CD4-positive, alpha-beta T cell (primary cell): ENCODE measurements around the gene HYI. TPM values are rescaled to one million over a fixed set of nuclear protein-coding genes. Genes with fewer than 3 reads are reported as not detected.

Experiments used
- ATAC-seq: fragments of 200-7000 bp; cut with Tn5 transposase; one replicate; pipeline ENCODE4 v1.10.0; 2022; ENCODE audit warnings: mild to moderate bottlenecking; ENCODE audit not compliant: poor library complexity
- CTCF ChIA-PET: fragments of 350-600 bp; sonication (Branson Sonifier 250); formaldehyde crosslinking; loops from one replicate; lab custom pipeline; 2021; ENCODE audit warnings: antibody characterized with exemption, inconsistent platforms; lab: Charles Lee
- POLR2A ChIA-PET: fragments of 350-600 bp; sonication (Branson Sonifier 250); formaldehyde crosslinking; loops from one replicate; lab custom pipeline; 2021; ENCODE audit warnings: antibody characterized with exemption, inconsistent platforms; lab: Charles Lee
- DNase-seq, 14 experiments: peaks; one replicate each; pipeline ENCODE4 v3.0.0-alpha.2; 2013 to 2020; ENCODE audit warnings: mixed read lengths in 2 of 14
- H3K27ac ChIP-seq, 2 donors: one replicate each; pipeline versions ENCODE4 v1.5.1 to v1.7.0; 2013; ENCODE audit warnings: low read length in 2 of 2, low read depth in 1 of 2, mild to moderate bottlenecking in 1 of 2
- H3K27me3 ChIP-seq, 2 experiments: 1 replicate in 1 of 2; 2 replicates in 1 of 2; pipeline versions ENCODE4 v1.6.1 to v1.7.0; 2013; ENCODE audit warnings: low read length in 2 of 2, control low read depth in 1 of 2, mild to moderate bottlenecking in 1 of 2, moderate library complexity in 1 of 2; ENCODE audit not compliant: insufficient read depth in 2 of 2, control insufficient read depth in 1 of 2
- H3K36me3 ChIP-seq: one replicate; pipeline ENCODE4 v1.6.1; 2013; ENCODE audit warnings: low read length, control low read depth; ENCODE audit not compliant: insufficient read depth
- H3K4me1 ChIP-seq: one replicate; pipeline ENCODE4 v1.6.1; 2013; ENCODE audit warnings: low read length, control low read depth; ENCODE audit not compliant: insufficient read depth
- H3K4me3 ChIP-seq: one replicate; pipeline ENCODE4 v1.5.1; 2013; ENCODE audit warnings: mild to moderate bottlenecking, low read length, moderate library complexity
- H3K9me3 ChIP-seq, 2 experiments: 1 replicate in 1 of 2; 2 replicates in 1 of 2; pipeline versions ENCODE4 v1.6.1 to v1.7.0; 2013; ENCODE audit warnings: low read length in 2 of 2, mild to moderate bottlenecking in 2 of 2, control low read depth in 1 of 2, moderate library complexity in 1 of 2; ENCODE audit not compliant: control insufficient read depth in 1 of 2, insufficient read depth in 1 of 2
- H3K27ac Mint-ChIP-seq: one replicate; pipeline ENCODE4 v1.8.0; 2020; ENCODE audit warnings: mixed read lengths
- H3K27me3 Mint-ChIP-seq: one replicate; pipeline ENCODE4 v1.8.0; 2021; ENCODE audit warnings: mixed read lengths
- H3K36me3 Mint-ChIP-seq: one replicate; pipeline ENCODE4 v1.8.0; 2021; ENCODE audit warnings: low read depth, mixed read lengths
- H3K4me1 Mint-ChIP-seq: one replicate; pipeline ENCODE4 v1.8.0; 2021; ENCODE audit warnings: low read depth, mixed read lengths
- H3K4me3 Mint-ChIP-seq: one replicate; pipeline ENCODE4 v1.8.0; 2020; ENCODE audit warnings: mild to moderate bottlenecking, mixed read lengths
- H3K9me3 Mint-ChIP-seq: one replicate; pipeline ENCODE4 v1.8.0; 2020; ENCODE audit warnings: mixed read lengths
- intact Hi-C, 2 experiments: fragments of 100-400 bp; cut with DNase I in 1 of 2; cut with micrococcal nuclease in 1 of 2; formaldehyde crosslinking; loops; one replicate each; pipeline versions ENCODE4 v1.15.1 to v1.9.0; 2023 to 2025; cut with DNase I, micrococcal nuclease
- total RNA-seq, 174 experiments: library from RNA in 2 of 174; stranded (reverse) in 2 of 174; gene quantifications; one replicate each; pipeline ENCODE4 v1.2.3 and lab custom pipeline; 2021 to 2026
- TF ChIP-seq, protein P1 (sequence below): fragments of 200-600 bp; IDR thresholded peaks from one replicate; pipeline ENCODE4 v1.8.0; 2022; ENCODE audit warnings: antibody characterized with exemption, mild to moderate bottlenecking

Gene HYI
- total RNA-seq, 2 experiments from 2014 or later = 26.1 to 31.6 TPM

DNA sequence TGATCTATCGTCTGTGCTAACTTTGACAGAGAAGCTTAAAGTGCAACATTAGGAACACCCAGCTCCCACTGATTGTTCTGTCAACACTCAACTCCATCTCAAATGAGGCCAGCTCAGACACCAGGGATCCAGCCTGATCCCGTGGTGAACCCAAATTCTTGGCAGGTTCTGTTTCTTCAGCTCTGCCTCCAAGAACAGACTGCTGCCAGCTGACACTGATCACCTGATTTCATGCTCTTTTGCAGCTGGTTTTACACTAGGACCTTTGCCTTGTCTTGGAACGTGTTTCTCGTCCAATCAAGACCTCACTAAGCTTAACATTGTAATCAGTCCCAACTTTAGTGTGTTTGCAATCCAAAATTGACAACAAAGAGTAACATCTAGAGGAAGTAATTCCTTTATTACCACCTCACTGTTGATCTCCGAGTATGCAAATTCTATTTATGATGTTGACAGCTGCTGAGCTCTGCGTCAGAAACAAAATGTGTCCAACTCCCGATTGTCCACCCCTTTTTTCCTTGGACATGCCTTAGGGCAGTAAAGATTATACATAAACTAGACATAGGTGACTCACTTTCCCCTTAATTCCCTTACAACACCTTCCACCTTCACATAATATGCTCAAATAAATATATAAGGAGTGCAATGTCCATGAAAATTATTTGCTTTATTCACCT lies 1.6 kb upstream of the HYI start:
- ATAC-seq (no peak), DNase-seq (no peak)
- H3K27ac Mint-ChIP-seq = no peak overlapping the region
- TF ChIP-seq, protein P1, sequence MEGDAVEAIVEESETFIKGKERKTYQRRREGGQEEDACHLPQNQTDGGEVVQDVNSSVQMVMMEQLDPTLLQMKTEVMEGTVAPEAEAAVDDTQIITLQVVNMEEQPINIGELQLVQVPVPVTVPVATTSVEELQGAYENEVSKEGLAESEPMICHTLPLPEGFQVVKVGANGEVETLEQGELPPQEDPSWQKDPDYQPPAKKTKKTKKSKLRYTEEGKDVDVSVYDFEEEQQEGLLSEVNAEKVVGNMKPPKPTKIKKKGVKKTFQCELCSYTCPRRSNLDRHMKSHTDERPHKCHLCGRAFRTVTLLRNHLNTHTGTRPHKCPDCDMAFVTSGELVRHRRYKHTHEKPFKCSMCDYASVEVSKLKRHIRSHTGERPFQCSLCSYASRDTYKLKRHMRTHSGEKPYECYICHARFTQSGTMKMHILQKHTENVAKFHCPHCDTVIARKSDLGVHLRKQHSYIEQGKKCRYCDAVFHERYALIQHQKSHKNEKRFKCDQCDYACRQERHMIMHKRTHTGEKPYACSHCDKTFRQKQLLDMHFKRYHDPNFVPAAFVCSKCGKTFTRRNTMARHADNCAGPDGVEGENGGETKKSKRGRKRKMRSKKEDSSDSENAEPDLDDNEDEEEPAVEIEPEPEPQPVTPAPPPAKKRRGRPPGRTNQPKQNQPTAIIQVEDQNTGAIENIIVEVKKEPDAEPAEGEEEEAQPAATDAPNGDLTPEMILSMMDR = no peak
- peaks cover 20% of the 10 kb centered on the region for H3K4me1 Mint-ChIP-seq
- H3K4me3 Mint-ChIP-seq = peak overlapping the region; percentile 59
- H3K27ac ChIP-seq = no peak overlapping the region
- intact Hi-C loops = loop anchor here in 1 of 2 experiments (10.0 kb wide), 1 partner anchor 489 kb away; the partner anchor contains the start of gene IPO13
- H3K27me3 Mint-ChIP-seq = peaks cover 12% of the 10 kb centered on the region
- CTCF ChIA-PET = no interaction called here
- H3K36me3 Mint-ChIP-seq = peaks cover 25% of the 10 kb centered on the region
- peaks cover 0 to 6% of the 10 kb centered on the region in 2 experiments for H3K27me3 ChIP-seq
- no peaks in the 10 kb centered on the region for H3K9me3 Mint-ChIP-seq
- H3K9me3 ChIP-seq = no peaks in the 10 kb centered on the region
- peaks cover 18% of the 10 kb centered on the region for H3K4me1 ChIP-seq
- H3K36me3 ChIP-seq = peaks cover 14% of the 10 kb centered on the region
- H3K4me3 ChIP-seq = no peak overlapping the region
- POLR2A ChIA-PET = interaction anchor here (1.5 to 2.2 kb wide), 3 partner anchors 10 to 195 kb away, joined by 3 to 15 read pairs (median 6); partner anchors contain the start of gene KDM4A

DNA sequence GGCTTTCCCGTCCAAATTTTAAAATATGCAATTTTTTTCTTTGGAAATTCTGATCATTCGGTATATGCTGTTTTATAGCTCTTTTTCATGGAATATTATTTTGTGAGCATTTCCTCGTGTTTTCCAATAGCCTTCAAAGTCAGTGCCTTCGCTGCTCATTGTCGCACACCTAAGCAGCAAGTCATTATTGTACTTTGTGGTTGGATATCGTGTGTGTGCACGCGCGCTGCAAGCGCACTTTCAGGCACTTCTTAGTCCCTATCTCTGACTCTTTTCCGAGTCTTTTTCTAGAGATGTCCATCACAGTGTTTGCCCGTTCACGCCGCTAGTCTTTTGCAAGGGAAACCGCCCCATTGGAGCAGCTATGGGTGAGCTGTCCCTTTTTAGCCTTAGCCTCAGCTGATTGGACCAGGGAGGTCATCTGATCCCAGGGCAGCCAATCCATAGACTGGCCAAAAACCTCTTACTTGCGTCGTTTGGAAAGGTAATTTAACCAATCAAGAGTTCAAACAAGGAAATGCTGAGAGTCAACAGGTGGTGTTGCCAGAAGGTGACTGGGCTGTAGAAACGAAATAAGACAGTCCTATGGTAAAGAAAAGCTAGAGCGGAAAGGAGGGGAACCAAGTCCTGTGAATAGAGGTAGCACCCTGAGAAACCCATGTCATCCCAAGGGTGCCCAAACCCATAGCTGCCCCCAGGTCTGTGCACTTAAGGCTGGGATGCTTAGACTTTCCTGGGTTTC lies 710 bp upstream of the HYI start:
- no peak overlapping the region for H3K27ac ChIP-seq
- TF ChIP-seq, protein P1 = no peak
- H3K27ac Mint-ChIP-seq = peak overlapping the region; percentile 85
- peaks cover 16% of the 10 kb centered on the region for H3K36me3 ChIP-seq
- peaks cover 12% of the 10 kb centered on the region for H3K27me3 Mint-ChIP-seq
- H3K9me3 ChIP-seq = no peaks in the 10 kb centered on the region
- H3K9me3 Mint-ChIP-seq = no peaks in the 10 kb centered on the region
- peak overlapping the region; percentile 88 for H3K4me3 Mint-ChIP-seq
- H3K4me1 Mint-ChIP-seq = peaks cover 20% of the 10 kb centered on the region
- CTCF ChIA-PET = no interaction called here
- peaks cover 0 to 6% of the 10 kb centered on the region in 2 experiments for H3K27me3 ChIP-seq
- DNase-seq = peak in 13 of 14 experiments; percentile 23 to 84 (median 44)
- intact Hi-C loops = loop anchor here in 1 of 2 experiments (5.0 to 10.0 kb wide), 2 partner anchors 67 to 490 kb away; partner anchors contain the start of genes IPO13, MED8 and SZT2
- H3K36me3 Mint-ChIP-seq = peaks cover 34% of the 10 kb centered on the region
- POLR2A ChIA-PET = interaction anchor here (1.0 to 2.2 kb wide), 11 partner anchors 9 to 282 kb away, joined by 3 to 15 read pairs (median 6); partner anchors contain the start of genes CDC20, CFAP57, EBNA1BP2 and KDM4A
- peak; percentile 75 for ATAC-seq
- H3K4me3 ChIP-seq = peak overlapping the region; percentile 65
- H3K4me1 ChIP-seq = peaks cover 18% of the 10 kb centered on the region

DNA sequence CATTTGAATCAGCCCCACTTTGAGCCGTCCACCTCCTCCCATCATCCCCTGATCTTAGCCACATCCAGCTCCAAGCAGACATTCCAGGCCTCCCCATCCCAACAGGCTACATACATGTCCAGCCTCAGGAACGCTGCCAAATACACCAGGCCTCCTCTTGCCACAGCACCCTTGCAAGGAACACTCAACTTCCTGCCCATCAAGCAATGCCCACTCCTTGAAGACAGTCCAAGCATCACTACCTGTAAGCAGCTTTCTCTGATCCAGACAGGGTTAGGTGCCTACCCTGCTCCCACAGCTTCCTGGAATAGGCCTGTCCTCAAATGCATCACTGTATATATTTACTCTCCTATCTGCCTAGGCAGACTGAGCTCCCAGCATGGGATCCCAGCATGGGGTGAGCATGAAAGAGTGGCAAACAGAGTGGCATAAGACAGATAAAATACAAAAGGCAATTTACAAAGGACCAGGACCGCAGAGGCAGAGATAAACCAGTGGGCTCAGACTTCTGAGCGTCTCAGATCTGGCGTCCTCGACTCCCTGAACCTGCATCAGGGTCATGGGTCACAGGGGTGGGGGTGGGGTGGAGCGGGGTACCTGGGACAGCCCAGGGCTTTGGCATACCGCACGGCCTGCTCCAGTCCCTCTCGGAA lies 816 bp downstream of the HYI start:
- peaks cover 20% of the 10 kb centered on the region for H3K4me1 Mint-ChIP-seq
- TF ChIP-seq, protein P1 = no peak
- DNase-seq (peak in 1 of 14 experiments; percentile 56), ATAC-seq (no peak)
- peaks cover 0 to 6% of the 10 kb centered on the region in 2 experiments for H3K27me3 ChIP-seq
- H3K27me3 Mint-ChIP-seq = peaks cover 6% of the 10 kb centered on the region
- H3K4me3 Mint-ChIP-seq = peak overlapping the region; percentile 81
- peaks cover 18% of the 10 kb centered on the region for H3K4me1 ChIP-seq
- H3K9me3 ChIP-seq = no peaks in the 10 kb centered on the region
- peak overlapping the region; percentile 84 for H3K27ac Mint-ChIP-seq
- H3K9me3 Mint-ChIP-seq = no peaks in the 10 kb centered on the region
- peaks cover 32% of the 10 kb centered on the region for H3K36me3 ChIP-seq
- peak overlapping the region; percentile 2 to 52 for H3K27ac ChIP-seq
- intact Hi-C loops = loop anchor here in 1 of 2 experiments (5.0 to 10.0 kb wide), 2 partner anchors 66 to 492 kb away; partner anchors contain the start of genes IPO13, MED8 and SZT2
- POLR2A ChIA-PET = interaction anchor here (0.6 to 2.2 kb wide), 4 partner anchors 25 to 691 kb away, joined by 4 to 15 read pairs (median 4); partner anchors contain the start of gene KDM4A
- CTCF ChIA-PET = no interaction called here
- peak overlapping the region; percentile 65 for H3K4me3 ChIP-seq
- H3K36me3 Mint-ChIP-seq = peaks cover 47% of the 10 kb centered on the region
